Ishikawa (cell line): Measurements from ENCODE around the gene GALNT2.

ENCODE experiments used
- CEBPB ChIP-seq: IDR thresholded peaks from 2 replicates; pipeline ENCODE4 v1.6.1; 2012
- CREB1 ChIP-seq: IDR thresholded peaks from 2 replicates; pipeline ENCODE4 v1.6.1; 2012; ENCODE audit warnings: low read depth
- EGR1 ChIP-seq: IDR thresholded peaks from 2 replicates; pipeline ENCODE4 v1.6.1; 2012
- EP300 ChIP-seq: IDR thresholded peaks from 2 replicates; pipeline ENCODE4 v1.6.1; 2012; ENCODE audit warnings: borderline replicate concordance
- FOXM1 ChIP-seq: IDR thresholded peaks from 2 replicates; pipeline ENCODE4 v1.6.1; 2012; ENCODE audit warnings: low read depth, borderline replicate concordance
- NFIC ChIP-seq: IDR thresholded peaks from 2 replicates; pipeline ENCODE4 v1.6.1; 2012
- RAD21 ChIP-seq: IDR thresholded peaks from 2 replicates; pipeline ENCODE4 v1.6.1; 2012; ENCODE audit warnings: low read depth
- REST ChIP-seq: IDR thresholded peaks from 2 replicates; pipeline ENCODE4 v1.6.1; 2012; ENCODE audit warnings: low read depth, mild to moderate bottlenecking
- TAF1 ChIP-seq: IDR thresholded peaks from 2 replicates; pipeline ENCODE4 v1.6.1; 2012; ENCODE audit warnings: low read depth, mild to moderate bottlenecking
- TCF12 ChIP-seq: IDR thresholded peaks from 2 replicates; pipeline ENCODE4 v1.6.1; 2012; ENCODE audit warnings: low read depth
- TEAD4 ChIP-seq: IDR thresholded peaks from 2 replicates; pipeline ENCODE4 v1.6.1; 2012
- YY1 ChIP-seq: IDR thresholded peaks from 2 replicates; pipeline ENCODE4 v1.6.1; 2012; ENCODE audit warnings: low read depth
- ZBTB7A ChIP-seq: IDR thresholded peaks from 2 replicates; pipeline ENCODE4 v1.6.1; 2012; ENCODE audit warnings: low read depth
- TF ChIP-seq, protein P1 (sequence below): IDR thresholded peaks from 2 replicates; pipeline ENCODE4 v1.6.1; 2012
- TF ChIP-seq, protein P2 (sequence below): IDR thresholded peaks from 2 replicates; pipeline ENCODE4 v1.6.1; 2012

The GALNT2 gene

DNA sequence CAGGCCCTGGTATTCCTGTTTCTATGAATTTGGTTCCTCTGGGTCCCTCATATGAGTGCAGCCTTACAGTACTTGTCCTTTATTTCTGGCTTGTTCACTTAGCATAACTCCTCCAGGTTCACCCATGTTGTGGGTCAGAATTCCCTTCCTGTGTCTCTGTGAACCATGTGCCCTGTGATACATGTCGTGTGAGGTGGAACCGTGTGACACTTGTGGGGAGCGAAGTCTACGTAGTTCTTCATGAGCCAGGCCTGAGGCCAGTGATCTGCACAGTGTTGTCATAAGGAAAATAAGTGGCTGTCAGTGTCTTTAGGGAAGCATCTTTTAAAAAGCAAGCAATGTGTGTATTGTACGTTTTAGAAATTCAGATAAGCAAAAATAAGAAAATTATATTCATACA is 122.8 kb downstream of the GALNT2 start:
- TF ChIP-seq, protein P1, sequence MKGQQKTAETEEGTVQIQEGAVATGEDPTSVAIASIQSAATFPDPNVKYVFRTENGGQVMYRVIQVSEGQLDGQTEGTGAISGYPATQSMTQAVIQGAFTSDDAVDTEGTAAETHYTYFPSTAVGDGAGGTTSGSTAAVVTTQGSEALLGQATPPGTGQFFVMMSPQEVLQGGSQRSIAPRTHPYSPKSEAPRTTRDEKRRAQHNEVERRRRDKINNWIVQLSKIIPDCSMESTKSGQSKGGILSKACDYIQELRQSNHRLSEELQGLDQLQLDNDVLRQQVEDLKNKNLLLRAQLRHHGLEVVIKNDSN, result no peak
- no peak for TF ChIP-seq TAF1
- no peak for TF ChIP-seq RAD21
- TF ChIP-seq CEBPB, result no peak
- TF ChIP-seq EGR1, result no peak
- no peak for TF ChIP-seq TEAD4
- TF ChIP-seq EP300, result no peak
- no peak for TF ChIP-seq FOXM1
- TF ChIP-seq NFIC, result no peak
- no peak for TF ChIP-seq TCF12
- TF ChIP-seq ZBTB7A, result no peak
- no peak for TF ChIP-seq REST
- TF ChIP-seq CREB1, result no peak

DNA sequence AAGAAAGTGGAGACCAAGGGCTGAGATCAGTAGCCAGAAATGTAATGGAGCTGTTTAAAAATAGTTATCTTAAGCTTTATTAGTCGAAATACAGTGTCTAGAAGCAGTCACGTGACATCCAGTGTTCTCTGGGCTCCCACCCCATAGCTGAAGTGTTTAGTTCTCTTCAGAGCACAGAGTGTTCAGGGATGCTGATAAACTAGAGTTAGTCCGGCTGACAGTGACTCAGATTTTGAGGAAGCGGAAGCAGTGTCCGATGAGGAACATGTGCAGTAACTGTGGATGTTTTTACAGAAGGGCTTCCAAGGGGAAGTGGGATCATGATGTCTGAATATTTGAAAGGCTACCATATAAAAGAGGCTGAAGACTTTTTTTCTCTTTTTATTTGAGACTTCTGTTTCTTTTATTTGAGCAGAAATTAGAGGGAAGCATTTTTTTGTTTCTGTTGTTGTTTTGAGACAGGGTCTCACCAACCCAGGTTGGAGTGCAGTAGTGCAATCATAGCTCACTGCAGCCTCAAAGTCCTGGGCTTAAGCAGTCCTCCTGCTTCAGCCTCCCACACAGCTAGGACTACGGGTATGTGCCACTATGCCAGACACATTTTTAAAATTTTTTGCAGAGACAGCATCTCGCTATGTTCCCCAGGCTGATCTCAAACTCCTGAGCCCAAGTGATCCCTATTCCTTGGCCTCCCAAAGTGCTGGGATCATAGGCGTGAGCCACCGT is 124.2 kb downstream of the GALNT2 start:
- TF ChIP-seq ZBTB7A (no peak), TEAD4 (no peak), TAF1 (no peak), CREB1 (no peak), NFIC (no peak), RAD21 (no peak), EGR1 (no peak)
- TF ChIP-seq, protein P1, result no peak

GRCh38 chr1:230191855-230192254 is 124.8 kb downstream of the GALNT2 start:
- TF ChIP-seq TEAD4, result no peak
- no peak for TF ChIP-seq YY1
- no peak for TF ChIP-seq REST
- TF ChIP-seq ZBTB7A, result no peak
- TF ChIP-seq TAF1, result no peak
- no peak for TF ChIP-seq NFIC
- TF ChIP-seq TCF12, result no peak
- TF ChIP-seq, protein P1, result no peak

GRCh38 chr1:230194525-230194924 is 127.5 kb downstream of the GALNT2 start:
- TF ChIP-seq RAD21 (no peak), CREB1 (no peak), EGR1 (no peak), TAF1 (no peak), NFIC (no peak), TCF12 (no peak), EP300 (no peak), REST (no peak), TEAD4 (no peak), CEBPB (no peak), ZBTB7A (no peak), FOXM1 (no peak), YY1 (no peak)
- TF ChIP-seq, protein P2, sequence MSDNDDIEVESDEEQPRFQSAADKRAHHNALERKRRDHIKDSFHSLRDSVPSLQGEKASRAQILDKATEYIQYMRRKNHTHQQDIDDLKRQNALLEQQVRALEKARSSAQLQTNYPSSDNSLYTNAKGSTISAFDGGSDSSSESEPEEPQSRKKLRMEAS, result no peak
- TF ChIP-seq, protein P1, result no peak
